Tibial artery (tissue), 4 donors: ENCODE results near the gene INTU.

Experiments
- DNase-seq, 2 donors: peaks; one replicate each; pipeline ENCODE4 v3.0.0-alpha.2; 2019
- H3K27ac ChIP-seq, 2 donors: fragments of 200-600 bp; sonication (generic) in 1 of 2; 1 replicate in 1 of 2; 2 replicates in 1 of 2; pipeline ENCODE4 v1.5.1; 2018 to 2019; ENCODE audit warnings: mild to moderate bottlenecking in 1 of 2
- H3K27me3 ChIP-seq, 2 donors: fragments of 200-600 bp; sonication (generic) in 1 of 2; one replicate each; pipeline versions ENCODE4 v1.5.1 to v1.6.0; 2016 to 2019
- H3K36me3 ChIP-seq, 3 donors: fragments of 200-600 bp; sonication (generic) in 2 of 3; one replicate each; pipeline ENCODE4 v1.5.1; 2016 to 2019; ENCODE audit warnings: mild to moderate bottlenecking in 2 of 3
- H3K4me1 ChIP-seq, 4 donors: fragments of 200-600 bp; sonication (generic) in 2 of 4; 1 replicate in 3 of 4; 2 replicates in 1 of 4; pipeline ENCODE4 v1.5.1; 2016 to 2019
- H3K4me3 ChIP-seq, 2 donors: fragments of 200-600 bp; sonication (generic) in 1 of 2; 1 replicate in 1 of 2; 2 replicates in 1 of 2; pipeline ENCODE4 v1.5.1; 2018 to 2019; ENCODE audit warnings: mild to moderate bottlenecking in 2 of 2
- H3K9me3 ChIP-seq, 3 donors: fragments of 200-600 bp; sonication (generic) in 1 of 3; one replicate each; pipeline ENCODE4 v1.5.1; 2016 to 2019
- CTCF ChIP-seq, 2 experiments: fragments of 200-600 bp in 1 of 2; fragments of 450-650 bp in 1 of 2; IDR thresholded peaks; one replicate each; pipeline ENCODE4 v1.5.1; 2017 to 2019; ENCODE audit warnings: antibody characterized with exemption in 2 of 2, mild to moderate bottlenecking in 1 of 2, moderate library complexity in 1 of 2
- intact Hi-C: fragments of 100-400 bp; cut with DNase I; formaldehyde crosslinking; loops from one replicate; pipeline ENCODE4 v1.15.0; 2023; ENCODE audit warnings: low total_unique reads

The INTU gene

GRCh38 chr4:127731406-127731805, 98.6 kb downstream of the INTU start:
- H3K4me1 ChIP-seq, result no peaks in the 10 kb centered on the region
- no peaks in the 10 kb centered on the region for H3K9me3 ChIP-seq
- no peak overlapping the region for H3K4me3 ChIP-seq
- H3K27me3 ChIP-seq, result no peaks in the 10 kb centered on the region
- DNase-seq, result no peak
- intact Hi-C loops, result loop anchor here (5.0 kb wide), 1 partner anchor 124 kb away; no protein-coding TSS in a partner anchor
- no peak for TF ChIP-seq CTCF (IDR thresholded peaks at IDR 0.05)
- no peak overlapping the region for H3K27ac ChIP-seq
- H3K36me3 ChIP-seq, result no peaks in the 10 kb centered on the region

GRCh38 chr4:127732623-127733328, 100.0 kb downstream of the INTU start:
- intact Hi-C loops, result loop anchor here (5.0 kb wide), 1 partner anchor 125 kb away; no protein-coding TSS in a partner anchor
- peak; percentile 62 to 68 for TF ChIP-seq CTCF (IDR thresholded peaks at IDR 0.05)
- Histone ChIP-seq H3K36me3 (no peaks in the 10 kb centered on the region), H3K27me3 (no peaks in the 10 kb centered on the region), H3K27ac (no peak overlapping the region), H3K4me1 (no peaks in the 10 kb centered on the region), H3K4me3 (no peak overlapping the region), H3K9me3 (no peaks in the 10 kb centered on the region)
- DNase-seq, result no peak

GRCh38 chr4:127734976-127735375, 102.2 kb downstream of the INTU start:
- Histone ChIP-seq H3K27me3 (no peaks in the 10 kb centered on the region), H3K27ac (no peak overlapping the region), H3K4me3 (no peak overlapping the region), H3K4me1 (no peaks in the 10 kb centered on the region), H3K9me3 (no peaks in the 10 kb centered on the region), H3K36me3 (no peaks in the 10 kb centered on the region)
- DNase-seq, result no peak
- TF ChIP-seq CTCF (IDR thresholded peaks at IDR 0.05), result no peak
- intact Hi-C loops, result loop anchor here (5.0 kb wide), 1 partner anchor 128 kb away; no protein-coding TSS in a partner anchor

- no peak for DNase-seq
- Histone ChIP-seq H3K27ac (no peak overlapping the region), H3K36me3 (no peaks in the 10 kb centered on the region), H3K27me3 (no peaks in the 10 kb centered on the region), H3K4me3 (no peak overlapping the region), H3K9me3 (no peaks in the 10 kb centered on the region), H3K4me1 (no peaks in the 10 kb centered on the region)
- no peak for TF ChIP-seq CTCF (IDR thresholded peaks at IDR 0.05)
- intact Hi-C loops, result no loop called here
Observed at GRCh38 chr4:127737295-127737694, 104.5 kb downstream of the INTU start.

- intact Hi-C loops, result no loop called here
- no peaks in the 10 kb centered on the region for H3K9me3 ChIP-seq
- no peak overlapping the region for H3K4me3 ChIP-seq
- no peak for DNase-seq
- no peak for TF ChIP-seq CTCF (IDR thresholded peaks at IDR 0.05)
- no peaks in the 10 kb centered on the region for H3K36me3 ChIP-seq
- H3K27ac ChIP-seq, result no peak overlapping the region
- no peaks in the 10 kb centered on the region for H3K4me1 ChIP-seq
- H3K27me3 ChIP-seq, result no peaks in the 10 kb centered on the region
Observed at GRCh38 chr4:127741247-127741646, 108.5 kb downstream of the INTU start.
